ENCODE results near the gene KIAA0825.

The KIAA0825 gene

DNA sequence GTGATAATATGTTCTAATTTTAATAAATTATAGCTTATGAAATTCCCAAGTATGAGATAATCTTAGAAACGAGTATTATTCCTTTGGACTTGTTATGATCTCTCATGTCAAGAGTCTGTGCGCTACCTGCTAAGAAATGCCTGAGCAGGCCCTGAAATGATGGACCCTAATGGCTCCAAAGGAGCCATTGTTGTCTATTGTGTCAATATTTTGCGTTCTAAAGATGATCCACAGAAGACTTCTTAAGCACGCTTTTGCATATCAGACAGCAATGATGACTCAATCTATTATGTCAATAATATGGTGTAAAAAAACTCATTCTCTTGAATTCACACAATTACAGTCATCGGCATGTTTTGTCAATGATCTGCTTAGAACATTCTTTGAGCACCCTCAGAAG lies 306.1 kb downstream of the KIAA0825 start:
- no peak overlapping the region for H3K27ac Mint-ChIP-seq
- no peaks in the 10 kb centered on the region for H3K27me3 Mint-ChIP-seq
- H3K9me3 Mint-ChIP-seq, result no peaks in the 10 kb centered on the region
- no peak overlapping the region for H3K4me3 Mint-ChIP-seq
- no peaks in the 10 kb centered on the region for H3K4me1 Mint-ChIP-seq
- no peaks in the 10 kb centered on the region for H3K36me3 Mint-ChIP-seq
- ATAC-seq, result no peak

DNA sequence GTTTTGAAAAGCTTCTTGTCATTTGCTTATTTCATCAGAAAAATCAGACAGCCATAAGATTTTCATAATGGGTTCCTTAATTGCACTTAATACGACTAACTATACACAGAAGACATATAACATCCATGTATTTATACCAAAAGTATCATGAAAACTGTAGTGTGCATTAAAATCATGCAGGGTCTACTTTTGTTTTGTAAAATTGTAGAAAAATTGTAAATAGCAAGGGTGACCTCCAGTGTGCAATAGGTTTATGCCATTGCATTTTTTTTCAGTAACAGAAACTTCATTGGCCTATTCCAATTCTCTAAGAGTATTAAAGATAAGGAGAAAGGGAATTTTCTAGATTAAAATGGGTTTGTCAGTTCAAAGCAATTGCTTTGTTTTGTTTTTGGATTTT lies 307.6 kb downstream of the KIAA0825 start:
- Mint-ChIP-seq H3K9me3 (no peaks in the 10 kb centered on the region), H3K27ac (no peak overlapping the region), H3K4me3 (no peak overlapping the region), H3K4me1 (no peaks in the 10 kb centered on the region), H3K36me3 (no peaks in the 10 kb centered on the region), H3K27me3 (no peaks in the 10 kb centered on the region)
- no peak for ATAC-seq

DNA sequence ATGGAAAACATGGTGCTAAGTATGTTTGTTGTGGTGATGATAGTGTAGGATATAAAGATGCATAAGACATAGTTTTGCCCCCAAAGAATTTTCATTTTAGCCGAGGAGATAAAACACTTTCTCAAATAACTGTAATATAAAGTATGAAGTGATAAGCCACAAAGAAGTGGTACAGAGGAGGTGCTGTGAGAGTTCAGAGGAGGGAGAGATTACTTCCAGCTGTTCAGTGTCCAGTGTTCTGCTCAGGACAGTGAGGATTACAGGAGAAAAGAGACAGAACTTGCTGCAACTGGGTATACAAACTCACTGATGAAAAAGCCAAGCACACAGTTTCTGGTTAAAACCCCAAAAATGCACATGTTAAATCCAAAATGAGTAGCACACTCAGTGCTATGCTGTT lies 309.3 kb downstream of the KIAA0825 start:
- no peak overlapping the region for H3K4me3 Mint-ChIP-seq
- no peak overlapping the region for H3K27ac Mint-ChIP-seq
- no peaks in the 10 kb centered on the region for H3K27me3 Mint-ChIP-seq
- H3K9me3 Mint-ChIP-seq, result no peaks in the 10 kb centered on the region
- no peaks in the 10 kb centered on the region for H3K4me1 Mint-ChIP-seq
- ATAC-seq, result no peak
- no peaks in the 10 kb centered on the region for H3K36me3 Mint-ChIP-seq

DNA sequence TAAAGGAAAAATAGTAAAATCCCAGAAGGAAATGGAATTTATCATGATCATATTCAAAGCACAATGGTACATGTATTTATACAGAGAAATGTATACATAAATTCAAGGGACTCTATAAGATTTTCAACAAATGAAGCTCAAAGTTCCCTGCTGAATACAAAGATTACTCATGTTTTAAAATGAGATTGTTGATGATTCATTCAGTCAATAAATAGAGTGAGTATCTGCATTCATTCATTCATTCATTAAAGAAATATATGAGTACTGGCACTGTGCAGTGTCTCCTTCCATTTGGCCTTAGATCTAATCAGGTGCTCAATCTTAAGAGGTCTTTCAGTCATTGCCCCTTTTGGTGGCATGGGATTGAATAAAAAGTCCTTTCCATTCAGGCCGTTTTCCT lies 310.0 kb downstream of the KIAA0825 start:
- no peak overlapping the region for H3K27ac Mint-ChIP-seq
- no peaks in the 10 kb centered on the region for H3K4me1 Mint-ChIP-seq
- ATAC-seq, result no peak
- H3K36me3 Mint-ChIP-seq, result no peaks in the 10 kb centered on the region
- H3K27me3 Mint-ChIP-seq, result no peaks in the 10 kb centered on the region
- no peaks in the 10 kb centered on the region for H3K9me3 Mint-ChIP-seq
- no peak overlapping the region for H3K4me3 Mint-ChIP-seq

DNA sequence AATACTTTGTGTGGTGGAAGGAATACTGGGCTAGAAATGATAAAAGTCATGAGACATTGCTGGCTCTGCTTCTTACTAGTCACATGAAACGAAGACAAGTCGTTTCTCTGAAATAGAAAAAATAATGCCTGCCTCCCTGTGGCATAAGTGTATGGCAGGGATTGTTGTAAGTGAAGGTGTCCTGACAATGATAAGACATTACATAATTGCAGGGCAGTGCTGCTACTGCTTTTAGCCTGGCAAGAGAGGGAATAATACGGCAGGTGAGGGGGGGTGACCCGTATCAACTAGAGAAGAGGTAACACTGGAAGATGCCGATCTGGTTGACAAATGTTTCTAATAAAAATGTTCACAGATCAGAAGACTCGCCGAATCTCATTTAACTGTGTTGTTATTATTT lies 314.3 kb downstream of the KIAA0825 start:
- Mint-ChIP-seq H3K27ac (no peak overlapping the region), H3K4me3 (no peak overlapping the region), H3K9me3 (no peaks in the 10 kb centered on the region), H3K36me3 (no peaks in the 10 kb centered on the region), H3K4me1 (no peaks in the 10 kb centered on the region), H3K27me3 (no peaks in the 10 kb centered on the region)
- ATAC-seq, result no peak

DNA sequence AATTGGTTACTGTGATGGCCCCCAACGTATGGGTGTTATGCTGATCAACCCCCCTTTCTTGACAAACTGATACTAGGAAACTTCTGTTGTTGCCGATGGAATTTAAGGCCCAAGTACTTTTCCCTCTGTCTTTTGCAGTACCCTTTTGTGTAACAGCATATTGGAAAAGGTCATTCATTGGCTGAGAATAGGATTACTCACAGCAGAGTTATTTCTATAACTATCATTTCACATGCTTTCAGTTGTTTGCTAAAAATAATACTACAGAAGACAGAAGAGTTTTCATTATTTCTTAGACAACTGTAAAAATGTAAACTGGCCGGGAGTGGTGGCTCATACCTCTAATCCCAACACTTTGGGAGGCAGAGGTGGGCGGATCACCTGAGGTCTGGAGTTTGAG lies 329.5 kb downstream of the KIAA0825 start:
- Mint-ChIP-seq H3K27ac (no peak overlapping the region), H3K27me3 (no peaks in the 10 kb centered on the region), H3K4me1 (no peaks in the 10 kb centered on the region), H3K9me3 (peaks cover 13% of the 10 kb centered on the region), H3K36me3 (no peaks in the 10 kb centered on the region), H3K4me3 (no peak overlapping the region)
- ATAC-seq, result no peak

DNA sequence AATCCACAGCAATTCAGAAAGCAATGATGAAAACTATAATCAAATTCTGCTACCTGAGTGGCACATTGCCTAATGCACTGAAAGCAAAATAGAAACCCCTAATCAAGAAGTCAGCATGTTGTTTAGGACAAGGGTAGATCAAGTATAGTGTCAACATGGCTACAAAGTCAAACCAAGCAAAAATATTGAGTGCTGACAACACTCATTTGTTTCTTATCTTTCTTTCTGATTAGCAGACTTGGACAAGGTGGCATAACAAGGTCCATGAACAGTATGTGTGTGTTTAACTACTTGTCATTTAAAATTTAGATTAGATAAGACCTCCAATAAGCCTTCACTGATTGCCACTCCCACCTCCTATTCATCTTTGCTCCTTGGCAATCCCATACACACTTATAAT lies 332.4 kb downstream of the KIAA0825 start:
- no peaks in the 10 kb centered on the region for H3K36me3 Mint-ChIP-seq
- H3K4me3 Mint-ChIP-seq, result no peak overlapping the region
- no peaks in the 10 kb centered on the region for H3K4me1 Mint-ChIP-seq
- ATAC-seq, result no peak
- no peak overlapping the region for H3K27ac Mint-ChIP-seq
- no peaks in the 10 kb centered on the region for H3K27me3 Mint-ChIP-seq
- H3K9me3 Mint-ChIP-seq, result no peaks in the 10 kb centered on the region

DNA sequence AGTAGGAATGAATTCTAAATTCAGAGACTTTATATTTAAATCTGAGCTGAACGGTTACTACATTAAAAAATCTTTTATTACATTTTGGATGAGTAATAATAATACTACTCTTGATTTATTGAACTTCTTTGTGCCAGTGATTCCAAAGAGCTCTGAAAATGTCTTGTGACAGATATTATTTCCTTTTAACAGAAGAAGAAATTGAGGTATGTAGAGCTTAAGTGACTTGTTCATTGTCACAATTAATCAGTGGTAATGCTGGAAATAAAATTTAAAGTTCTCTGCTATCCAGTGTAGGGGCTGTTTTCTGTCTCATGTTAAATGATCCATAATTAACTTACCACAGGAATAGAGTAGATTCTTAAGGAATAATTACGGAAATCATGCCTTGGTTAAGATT lies 335.3 kb downstream of the KIAA0825 start:
- Mint-ChIP-seq H3K9me3 (no peaks in the 10 kb centered on the region), H3K27ac (no peak overlapping the region), H3K4me1 (no peaks in the 10 kb centered on the region), H3K27me3 (no peaks in the 10 kb centered on the region), H3K4me3 (no peak overlapping the region), H3K36me3 (no peaks in the 10 kb centered on the region)
- ATAC-seq, result no peak

DNA sequence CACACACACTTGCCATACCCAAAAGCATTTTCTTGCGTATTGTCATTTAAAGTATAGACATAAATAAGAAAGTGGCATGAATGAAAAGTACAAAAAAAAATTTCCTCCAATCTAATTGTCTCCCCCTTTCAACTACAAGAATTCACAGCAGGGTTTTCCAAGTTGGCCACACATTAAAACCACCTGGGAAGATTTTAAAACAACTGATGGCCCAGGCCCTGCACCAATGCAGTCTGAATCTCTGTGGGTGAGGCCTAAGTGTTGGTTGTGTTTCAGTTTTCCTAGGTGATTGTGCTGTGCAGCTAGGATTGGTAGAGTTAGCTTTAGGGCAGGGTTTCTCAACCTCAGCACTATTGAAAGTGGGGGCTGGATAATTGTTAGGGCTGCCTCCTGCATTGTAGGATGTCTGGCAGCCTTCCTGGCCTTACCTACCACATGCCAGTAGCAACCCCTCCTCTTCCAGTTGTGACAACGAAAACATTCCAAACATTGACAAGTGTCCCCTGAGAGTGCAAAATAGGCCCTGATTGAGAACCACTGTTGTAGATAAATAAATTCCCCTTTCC lies 337.1 kb downstream of the KIAA0825 start:
- H3K27me3 Mint-ChIP-seq, result no peaks in the 10 kb centered on the region
- peak; percentile 8 for ATAC-seq
- H3K27ac Mint-ChIP-seq, result no peak overlapping the region
- no peaks in the 10 kb centered on the region for H3K9me3 Mint-ChIP-seq
- H3K4me1 Mint-ChIP-seq, result no peaks in the 10 kb centered on the region
- no peaks in the 10 kb centered on the region for H3K36me3 Mint-ChIP-seq
- H3K4me3 Mint-ChIP-seq, result no peak overlapping the region

DNA sequence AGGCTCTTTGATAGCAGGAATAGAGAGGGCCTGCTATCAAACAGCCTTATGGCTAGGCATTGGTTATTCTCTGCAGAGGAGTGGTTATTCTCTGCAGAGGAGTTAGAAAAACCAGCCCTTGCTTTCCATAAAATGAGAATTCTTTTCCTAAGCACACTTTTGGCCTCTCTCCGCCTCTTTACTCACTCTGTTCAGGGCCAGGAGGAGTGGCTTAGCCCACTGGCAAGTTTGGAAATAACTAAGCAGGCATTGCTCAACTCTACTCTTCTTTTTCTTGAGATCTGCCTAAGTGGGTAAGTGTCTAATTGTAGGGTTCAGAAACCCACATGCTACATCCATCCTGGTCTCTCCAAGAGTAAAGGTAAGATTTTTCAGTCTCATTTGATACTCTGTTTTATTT lies 341.7 kb downstream of the KIAA0825 start:
- Mint-ChIP-seq H3K9me3 (no peaks in the 10 kb centered on the region), H3K4me3 (no peak overlapping the region), H3K36me3 (no peaks in the 10 kb centered on the region), H3K27me3 (no peaks in the 10 kb centered on the region), H3K27ac (no peak overlapping the region), H3K4me1 (no peaks in the 10 kb centered on the region)
- no peak for ATAC-seq

DNA sequence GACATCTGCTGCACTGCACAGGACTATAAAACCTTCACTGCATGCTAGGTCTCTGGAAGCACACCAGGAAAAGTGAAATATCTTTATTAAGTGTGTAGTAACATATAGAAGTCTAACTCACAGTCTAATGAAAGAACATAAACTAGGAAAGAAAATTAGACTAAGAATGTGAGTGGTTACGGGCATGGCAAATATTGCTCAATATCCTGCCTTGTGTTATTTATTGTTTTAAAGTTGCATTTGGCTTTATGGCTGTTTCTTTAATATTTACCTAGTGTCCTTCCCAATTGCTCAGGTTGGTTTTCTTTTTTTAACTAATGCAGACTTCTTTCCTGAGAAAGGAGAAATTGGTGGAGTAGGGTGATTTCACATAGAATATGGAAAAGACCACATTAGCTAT lies 342.4 kb downstream of the KIAA0825 start:
- no peaks in the 10 kb centered on the region for H3K27me3 Mint-ChIP-seq
- H3K4me3 Mint-ChIP-seq, result no peak overlapping the region
- H3K27ac Mint-ChIP-seq, result no peak overlapping the region
- H3K4me1 Mint-ChIP-seq, result no peaks in the 10 kb centered on the region
- no peaks in the 10 kb centered on the region for H3K9me3 Mint-ChIP-seq
- no peak for ATAC-seq
- no peaks in the 10 kb centered on the region for H3K36me3 Mint-ChIP-seq

DNA sequence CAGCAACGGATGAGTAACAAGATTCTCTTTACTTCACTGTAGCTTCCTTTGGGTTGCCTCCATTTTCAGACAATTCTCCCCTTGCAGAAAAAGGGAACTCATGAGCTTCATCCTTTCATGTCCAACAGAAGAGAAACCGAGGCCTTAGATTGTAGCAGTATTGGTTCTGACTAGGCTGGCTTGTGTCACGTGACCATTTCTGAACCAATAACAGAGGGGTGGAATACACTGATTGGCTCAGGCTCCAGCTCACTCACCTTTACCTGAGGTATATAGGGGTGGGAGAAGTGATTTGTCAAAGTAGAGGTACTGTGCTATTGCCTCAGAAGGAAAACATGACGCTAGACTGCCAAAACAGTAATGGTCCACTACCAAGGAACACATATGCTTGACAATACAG lies 343.7 kb downstream of the KIAA0825 start:
- Mint-ChIP-seq H3K9me3 (peaks cover 7% of the 10 kb centered on the region), H3K27me3 (peaks cover 5% of the 10 kb centered on the region), H3K4me3 (no peak overlapping the region), H3K4me1 (no peaks in the 10 kb centered on the region), H3K27ac (no peak overlapping the region), H3K36me3 (peaks cover 2% of the 10 kb centered on the region)
- no peak for ATAC-seq

DNA sequence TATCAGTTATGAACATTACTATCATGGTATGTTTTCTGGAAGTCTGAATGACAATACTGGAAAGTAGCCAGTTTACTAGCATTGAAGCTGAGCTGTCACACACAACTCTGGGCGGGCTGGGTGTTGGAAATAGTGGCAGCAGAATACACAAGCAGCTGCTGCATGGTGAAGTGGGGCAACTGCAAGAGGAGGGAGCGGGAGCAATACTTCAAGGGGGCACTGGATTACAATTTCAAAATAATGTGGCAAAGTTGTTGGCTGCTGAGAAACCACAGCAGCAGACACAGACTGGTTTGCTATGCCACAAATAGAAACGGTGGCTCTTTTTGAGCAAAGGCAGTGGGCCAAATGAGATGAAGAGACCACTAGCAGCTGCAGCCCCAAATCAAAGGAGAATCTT lies 350.2 kb downstream of the KIAA0825 start:
- Mint-ChIP-seq H3K4me1 (no peaks in the 10 kb centered on the region), H3K36me3 (peaks cover 11% of the 10 kb centered on the region), H3K9me3 (peaks cover 13% of the 10 kb centered on the region), H3K27ac (no peak overlapping the region), H3K27me3 (peaks cover 22% of the 10 kb centered on the region), H3K4me3 (no peak overlapping the region)
- no peak for ATAC-seq

DNA sequence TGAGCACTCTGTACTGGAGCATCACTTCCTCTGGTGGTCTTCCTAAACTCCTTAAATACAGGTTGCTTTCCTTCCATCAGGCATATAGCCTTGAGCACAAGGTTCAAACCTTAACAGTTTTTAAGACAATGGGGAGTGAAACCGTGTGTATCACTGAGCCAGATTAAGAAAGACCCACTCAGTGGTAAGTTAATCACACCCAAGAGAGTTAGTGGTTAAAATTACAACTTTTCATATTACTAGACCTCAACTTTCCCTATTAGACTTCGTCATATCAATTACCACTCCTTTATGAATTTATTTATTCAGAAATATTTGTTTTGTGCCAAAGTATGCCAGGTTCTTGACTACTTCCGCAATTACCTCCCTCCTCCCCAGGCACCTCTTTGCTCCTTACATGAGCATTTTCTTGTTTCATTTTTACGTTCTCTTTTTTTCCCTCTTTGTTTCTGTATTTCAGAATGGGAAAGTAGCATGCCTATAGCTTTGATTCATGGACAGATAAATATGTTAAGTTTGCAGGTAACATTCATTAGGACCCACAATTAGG lies 351.0 kb downstream of the KIAA0825 start:
- no peak for ATAC-seq
- no peaks in the 10 kb centered on the region for H3K4me1 Mint-ChIP-seq

DNA sequence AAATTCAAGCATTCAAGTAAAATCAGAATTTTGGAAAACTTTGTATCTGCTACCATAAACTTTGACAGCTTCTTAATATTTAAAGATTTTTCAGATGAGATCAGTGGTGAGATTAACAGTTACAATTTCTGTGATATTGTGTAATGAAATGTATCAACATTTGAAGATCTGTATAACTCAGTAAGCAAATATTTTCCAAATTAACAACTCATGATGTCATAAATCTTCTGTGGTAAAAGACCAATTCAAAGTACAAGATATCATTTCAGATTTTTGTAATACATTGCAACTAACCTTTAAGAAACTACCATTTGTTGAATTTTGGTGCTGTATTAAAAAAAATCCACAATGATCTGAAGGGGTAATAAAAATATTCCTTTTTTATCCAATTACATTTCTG lies 352.2 kb downstream of the KIAA0825 start:
- Mint-ChIP-seq H3K4me1 (no peaks in the 10 kb centered on the region), H3K27ac (no peak overlapping the region), H3K4me3 (no peak overlapping the region), H3K36me3 (peaks cover 11% of the 10 kb centered on the region), H3K9me3 (peaks cover 13% of the 10 kb centered on the region), H3K27me3 (peaks cover 22% of the 10 kb centered on the region)
- ATAC-seq, result no peak

More for the DNA sequence above, 351.0 kb downstream of the KIAA0825 start:
- H3K27ac Mint-ChIP-seq, result no peak overlapping the region
- peaks cover 22% of the 10 kb centered on the region for H3K27me3 Mint-ChIP-seq
- peaks cover 11% of the 10 kb centered on the region for H3K36me3 Mint-ChIP-seq
- no peak overlapping the region for H3K4me3 Mint-ChIP-seq
- peaks cover 13% of the 10 kb centered on the region for H3K9me3 Mint-ChIP-seq

DNA sequence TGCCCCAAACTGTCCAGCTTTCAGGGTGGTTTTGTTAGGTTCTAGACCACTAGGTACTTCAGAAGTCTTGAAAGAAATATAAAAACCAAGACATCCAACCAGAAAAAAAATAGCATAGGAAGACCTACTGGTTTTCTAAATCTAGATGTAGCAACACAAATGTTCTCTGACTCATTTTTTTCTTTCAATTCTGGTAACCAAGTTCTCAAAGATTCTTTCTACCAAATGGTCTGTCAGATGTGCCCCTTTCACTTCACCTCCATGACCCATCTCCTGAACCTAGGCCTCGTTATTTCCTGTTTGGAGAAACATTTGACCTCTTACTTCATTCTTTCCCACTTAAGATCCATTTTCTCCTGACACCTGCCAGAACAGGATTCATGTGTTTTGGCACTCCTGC lies 355.3 kb downstream of the KIAA0825 start:
- no peak for ATAC-seq

DNA sequence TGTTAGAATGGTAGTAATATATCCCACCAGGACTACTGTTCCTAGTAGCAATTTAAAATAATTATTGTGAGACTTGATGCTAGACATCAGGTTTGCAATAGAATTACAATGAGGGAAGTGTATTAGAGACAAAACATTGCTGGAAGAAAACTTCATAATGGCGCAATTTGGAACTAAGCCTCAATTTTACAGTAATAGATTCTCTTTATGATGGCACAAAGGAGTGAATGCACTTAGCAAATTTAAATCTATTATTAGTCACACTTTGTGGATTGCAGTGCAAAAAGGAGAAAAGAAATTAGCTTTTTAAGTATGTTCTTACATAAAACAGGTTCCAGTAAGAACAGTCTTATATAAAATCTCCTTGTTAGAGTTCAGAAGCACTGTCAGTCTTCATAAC lies 358.3 kb downstream of the KIAA0825 start:
- no peak for ATAC-seq
- Mint-ChIP-seq H3K27ac (no peak overlapping the region), H3K4me3 (no peak overlapping the region), H3K4me1 (no peaks in the 10 kb centered on the region), H3K36me3 (no peaks in the 10 kb centered on the region), H3K27me3 (no peaks in the 10 kb centered on the region), H3K9me3 (no peaks in the 10 kb centered on the region)

More for the DNA sequence above, 355.3 kb downstream of the KIAA0825 start:
- no peak overlapping the region for H3K27ac Mint-ChIP-seq
- H3K4me1 Mint-ChIP-seq, result no peaks in the 10 kb centered on the region
- no peaks in the 10 kb centered on the region for H3K36me3 Mint-ChIP-seq
- no peak overlapping the region for H3K4me3 Mint-ChIP-seq
- H3K9me3 Mint-ChIP-seq, result no peaks in the 10 kb centered on the region
- peaks cover 8% of the 10 kb centered on the region for H3K27me3 Mint-ChIP-seq
